GM21528 (cell line): ENCODE results near the gene SFT2D3.

ENCODE experiments used
- ATAC-seq: cut with Tn5 transposase; IDR thresholded peaks from one replicate; pipeline ENCODE4 v1.9.1; 2021; ENCODE audit warnings: mild to moderate bottlenecking, moderate library complexity; ENCODE audit not compliant: unreplicated experiment, low FRiP score

The SFT2D3 gene

GRCh38 chr2:127664065-127664894 is 37.0 kb upstream of the SFT2D3 start:
- no peak for ATAC-seq

DNA sequence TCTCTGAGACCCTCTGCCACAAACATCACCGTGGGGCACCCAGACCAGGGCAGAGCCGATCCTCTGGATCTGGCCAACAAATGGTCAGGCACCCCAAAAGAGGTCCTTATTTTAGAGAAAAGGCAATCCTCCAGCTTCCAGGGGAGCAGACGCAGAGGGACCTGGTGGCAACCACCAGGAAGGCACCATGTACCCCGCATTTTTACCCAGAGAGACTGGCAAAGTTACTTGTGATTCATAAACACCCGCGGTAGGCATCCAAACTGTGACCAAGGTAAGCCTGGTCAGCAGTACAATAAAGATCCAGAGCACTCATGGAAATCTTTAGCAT is 36.4 kb upstream of the SFT2D3 start:
- ATAC-seq: no peak

DNA sequence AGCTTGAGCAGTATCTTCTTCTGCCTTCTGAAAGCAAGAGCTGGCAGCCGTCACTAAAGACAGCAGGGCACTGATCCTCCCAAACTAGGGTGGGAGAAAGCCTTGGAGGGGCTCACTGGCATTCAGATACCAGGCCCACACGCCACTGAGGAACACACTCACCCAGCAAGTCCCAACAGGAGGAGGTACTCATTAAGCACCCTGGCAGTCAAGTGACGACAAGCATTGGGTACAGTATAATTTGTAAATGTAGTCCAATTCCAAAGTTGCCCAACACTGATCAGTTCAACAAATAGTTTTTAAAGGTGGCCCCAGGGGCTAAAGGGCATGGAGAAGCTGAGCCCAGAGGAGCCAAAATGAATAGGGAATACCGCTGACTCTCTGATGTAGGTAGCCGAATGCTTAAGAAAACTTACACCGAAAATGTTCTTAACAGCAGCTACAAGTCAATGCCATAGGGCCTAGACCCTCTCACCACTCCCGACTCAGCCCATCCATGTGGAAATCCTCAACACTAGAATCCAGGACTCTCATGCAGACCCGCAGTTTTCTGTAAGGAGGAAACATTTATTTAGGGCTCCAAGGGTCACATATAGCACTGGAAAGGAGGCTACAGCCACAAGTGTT is 35.9 kb upstream of the SFT2D3 start:
- no peak for ATAC-seq

DNA sequence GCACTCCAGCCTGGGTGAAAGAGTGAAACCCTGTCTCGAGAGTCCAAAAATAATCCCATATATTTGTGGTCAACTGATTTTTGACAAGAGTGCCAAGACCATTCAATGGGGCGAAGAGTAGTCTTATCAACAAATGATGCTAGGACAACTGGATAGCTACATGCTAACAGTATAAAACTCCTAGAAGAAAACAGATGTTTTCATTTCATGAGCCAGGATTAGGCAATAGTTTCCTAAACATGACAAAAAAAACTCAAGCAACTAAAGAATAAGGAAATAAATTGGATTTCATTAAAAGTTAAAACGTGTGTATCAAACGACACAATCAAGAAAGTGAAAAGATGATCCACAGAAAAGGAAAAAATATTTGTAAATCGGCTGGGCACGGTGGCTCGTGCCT is 32.2 kb upstream of the SFT2D3 start:
- no peak for ATAC-seq

GRCh38 chr2:127670055-127670956 is 31.0 kb upstream of the SFT2D3 start:
- ATAC-seq: no peak

DNA sequence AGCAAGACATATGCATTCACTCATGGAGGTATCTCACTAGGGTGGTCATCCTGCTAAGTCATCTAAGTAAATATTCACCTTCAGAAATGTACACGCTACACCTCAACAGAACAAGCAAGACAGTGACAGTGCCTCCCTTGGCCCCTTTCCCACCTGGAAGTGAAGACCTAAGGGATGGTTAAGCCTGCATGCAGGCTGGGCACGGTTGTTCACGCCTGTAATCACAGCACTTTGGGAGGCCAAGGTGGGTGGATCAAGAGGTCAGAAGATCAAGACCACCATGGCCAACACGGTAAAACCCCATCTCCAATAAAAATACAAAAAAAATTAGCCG is 30.4 kb upstream of the SFT2D3 start:
- no peak for ATAC-seq

GRCh38 chr2:127671557-127672302 is 29.6 kb upstream of the SFT2D3 start:
- no peak for ATAC-seq

- no peak for ATAC-seq
Measured at GRCh38 chr2:127672341-127673224, 28.7 kb upstream of the SFT2D3 start.

DNA sequence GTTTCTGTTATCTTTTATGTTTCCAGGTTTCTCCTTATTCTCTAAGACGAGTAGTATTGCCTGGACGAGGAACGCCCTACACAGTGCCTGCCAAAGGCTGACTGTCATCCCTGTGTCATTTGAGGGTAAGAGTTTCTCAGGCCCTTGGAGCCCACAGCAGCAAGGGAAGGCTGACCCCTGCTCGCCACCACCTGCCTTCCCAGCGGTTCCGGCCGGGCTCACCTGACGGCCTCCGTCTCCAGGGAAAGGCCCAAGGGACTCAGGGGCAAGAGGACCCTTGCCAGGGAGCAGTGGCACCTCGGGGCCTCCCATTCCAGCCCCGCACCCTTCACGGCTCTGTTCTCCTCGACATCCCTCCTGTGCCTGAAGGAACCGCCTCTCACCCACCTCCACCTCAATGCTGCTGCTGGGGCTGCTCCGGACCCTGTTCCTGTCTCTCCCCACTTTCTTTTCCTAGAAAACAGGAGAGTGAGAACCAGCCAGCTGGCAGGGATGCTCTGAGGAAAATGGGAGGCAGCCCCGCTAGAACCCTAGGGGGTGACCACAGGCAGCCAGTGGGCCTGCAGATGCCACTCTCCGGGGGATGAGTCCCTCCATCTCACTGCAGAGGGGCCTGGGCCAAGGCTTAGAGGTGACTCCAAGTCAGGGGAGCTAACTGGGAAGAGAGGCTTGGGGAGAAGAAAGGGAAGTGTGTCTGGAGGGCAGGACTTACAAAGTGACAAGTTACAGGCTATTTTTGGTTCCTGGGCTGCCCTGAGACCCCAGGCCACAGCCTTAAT is 27.8 kb upstream of the SFT2D3 start:
- ATAC-seq: no peak

- ATAC-seq: no peak
Measured at GRCh38 chr2:127674241-127675209, 26.8 kb upstream of the SFT2D3 start.

DNA sequence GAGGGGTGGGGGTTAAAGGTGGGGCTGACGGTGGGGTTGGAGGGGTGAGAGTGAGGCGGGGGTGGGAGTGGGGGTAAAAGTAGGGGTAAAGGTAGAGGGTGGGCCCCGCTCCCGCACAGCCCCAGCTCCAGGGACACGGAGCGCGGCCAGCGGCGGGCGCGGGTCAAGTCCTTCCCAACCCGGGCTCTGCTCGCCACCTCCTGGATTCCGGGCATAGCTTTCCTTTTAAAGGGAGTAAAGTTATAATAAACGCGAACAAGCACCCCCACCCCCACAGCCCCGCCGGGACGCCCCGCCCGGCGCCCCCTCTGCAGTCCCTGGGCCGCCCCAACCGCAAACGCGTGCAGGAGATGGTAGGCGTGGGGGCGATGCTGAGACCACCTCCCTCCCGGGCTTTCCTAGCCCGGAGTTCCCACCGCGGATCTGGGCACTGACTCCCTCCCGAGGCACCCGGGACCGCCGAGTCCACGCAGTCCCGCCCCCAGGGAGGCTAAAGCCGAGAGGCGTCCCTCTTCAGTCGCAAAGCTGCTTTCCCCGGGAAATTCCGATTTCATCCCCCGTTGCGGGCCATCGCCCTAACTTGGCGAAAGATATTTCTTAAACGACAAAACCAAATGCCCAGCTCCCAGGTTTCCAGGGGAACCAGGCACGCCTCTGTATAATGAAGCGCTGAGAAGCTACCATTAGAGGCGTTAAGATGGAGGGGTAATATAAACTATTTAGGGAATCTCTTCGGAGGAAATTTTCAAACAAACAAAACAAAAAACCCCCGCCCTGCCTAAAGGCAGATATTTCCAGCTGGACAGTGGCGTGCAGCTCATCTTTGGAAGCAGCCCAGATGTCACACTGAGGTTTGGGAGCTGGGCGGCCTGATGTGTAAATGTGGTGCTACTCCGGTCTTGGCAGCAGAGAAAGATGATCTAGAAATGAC is 25.7 kb upstream of the SFT2D3 start, which contains the start of gene LIMS2:
TSS of gene LIMS2 (minus strand) at position 200 of the 931 bp plus-strand sequence. CDS start 506 bp downstream, outside the sequence.
- no peak for ATAC-seq

- ATAC-seq: no peak
Measured at GRCh38 chr2:127676906-127677305, 24.4 kb upstream of the SFT2D3 start.

DNA sequence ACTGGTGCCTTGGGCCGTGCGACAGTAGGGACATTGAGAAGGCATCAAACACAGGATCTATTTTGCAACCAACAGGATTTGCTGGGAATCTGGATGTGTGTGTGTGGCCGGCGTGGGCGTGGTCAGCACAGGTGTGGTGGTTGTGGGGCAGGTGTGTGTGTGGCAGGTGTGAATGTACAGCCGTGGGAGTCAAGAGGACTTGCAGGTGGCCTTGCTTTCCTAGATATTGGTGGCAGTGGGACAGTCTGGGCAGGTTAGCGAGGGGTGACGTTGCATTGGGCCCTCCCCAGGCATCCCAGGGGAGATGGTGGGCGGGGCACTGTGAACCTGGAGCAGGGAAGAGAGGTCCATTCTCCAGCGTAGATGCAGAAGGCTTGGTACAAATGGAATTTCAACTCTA is 22.8 kb upstream of the SFT2D3 start:
- no peak for ATAC-seq

- no peak for ATAC-seq
Measured at GRCh38 chr2:127678991-127679390, 22.3 kb upstream of the SFT2D3 start.

GRCh38 chr2:127679680-127680361 is 21.5 kb upstream of the SFT2D3 start:
- no peak for ATAC-seq

- no peak for ATAC-seq
Measured at GRCh38 chr2:127680706-127681287, 20.5 kb upstream of the SFT2D3 start.
